Measurements from ENCODE around the gene BRINP2.

Gene BRINP2

GRCh38 chr1:177165069-177165439, 5.7 kb upstream of the BRINP2 start:
- DNase-seq = no peak

DNA sequence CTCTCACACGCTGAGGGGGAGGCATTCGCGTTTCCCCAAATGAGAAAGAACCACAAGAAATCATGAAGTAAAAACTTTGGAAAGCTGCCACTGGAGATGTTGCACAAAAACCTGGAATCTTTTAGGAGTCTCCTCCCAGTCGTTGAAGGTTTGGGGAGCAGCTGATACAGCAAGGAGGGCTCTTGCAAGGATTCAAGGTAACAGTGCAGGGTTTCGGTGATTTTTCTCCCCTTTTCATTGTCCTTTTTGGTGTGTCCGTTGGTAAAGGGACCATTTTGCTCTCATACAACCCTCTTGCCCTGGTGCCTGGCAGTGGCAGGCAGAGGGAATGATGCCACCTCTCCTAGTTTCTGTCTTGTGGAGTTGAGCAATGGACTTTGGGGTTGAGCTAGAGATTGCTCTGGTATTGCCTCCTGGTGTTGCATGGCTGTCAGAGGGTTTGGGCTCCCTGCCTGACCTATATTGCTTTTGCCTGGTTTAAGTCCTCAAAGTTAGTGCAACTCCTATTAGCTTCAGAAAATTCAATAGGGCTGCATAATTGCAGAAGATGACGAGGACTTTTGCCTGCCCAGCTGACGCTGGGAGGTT, 872 bp downstream of the BRINP2 start:
- no peak for DNase-seq

DNA sequence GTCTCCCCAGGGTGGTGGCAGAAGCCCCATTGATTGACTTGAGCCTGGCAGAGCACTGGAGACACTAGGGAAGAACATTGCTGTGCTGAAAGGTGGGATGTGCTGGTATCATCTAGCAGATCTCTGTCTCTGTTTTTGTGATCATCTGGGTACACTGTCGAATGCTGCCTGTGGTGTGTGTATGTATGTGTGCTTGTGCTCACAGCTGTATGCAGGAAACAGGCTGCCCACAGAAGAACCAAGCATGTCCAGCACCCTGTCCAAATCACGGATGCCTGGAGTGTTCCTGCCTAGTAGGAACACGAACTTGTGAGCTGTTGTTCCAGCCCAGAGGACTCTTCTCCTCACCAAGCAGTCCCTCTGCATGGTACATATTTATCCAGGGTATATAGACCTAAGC, 1.5 kb downstream of the BRINP2 start:
- no peak for DNase-seq

DNA sequence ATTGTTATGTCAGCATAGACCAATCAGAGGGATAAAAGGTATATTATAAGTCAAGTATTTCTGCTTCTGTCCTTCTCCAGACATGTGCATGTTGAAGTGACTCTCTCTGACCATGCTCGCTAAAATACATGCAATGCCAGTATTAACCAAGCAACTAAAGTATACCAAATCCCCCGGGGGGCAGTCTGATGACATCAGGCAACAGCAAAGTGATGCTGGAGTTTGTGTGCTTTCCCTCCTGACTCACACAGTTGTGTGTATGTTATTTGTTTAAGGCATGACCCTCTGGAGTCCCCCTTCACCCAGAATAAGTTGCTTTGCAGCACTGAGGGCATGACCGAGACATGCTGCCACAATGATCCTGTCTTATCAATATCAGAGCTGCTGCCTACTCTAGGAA, 2.1 kb downstream of the BRINP2 start:
- no peak for DNase-seq

DNA sequence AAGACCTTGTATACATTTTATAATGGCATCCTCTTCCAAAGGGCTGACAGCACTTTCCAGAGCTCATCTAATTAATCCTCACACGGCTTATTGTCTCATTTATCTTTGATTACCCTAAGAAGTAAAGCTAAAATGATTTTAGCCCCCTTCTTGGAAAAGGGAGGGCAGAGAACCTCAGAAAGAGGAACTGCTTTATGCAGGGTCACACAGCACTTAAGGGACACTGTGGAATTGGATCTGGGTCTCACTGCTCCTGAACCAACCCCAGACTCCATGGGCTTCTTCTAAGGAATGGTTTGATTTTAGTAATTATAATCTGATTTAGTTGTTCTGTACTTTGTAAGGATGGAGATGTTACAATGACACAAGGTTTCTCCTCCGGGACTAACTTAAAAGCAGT, 3.2 kb downstream of the BRINP2 start:
- no peak for DNase-seq

- DNase-seq = no peak
These were observed 4.3 kb downstream of the BRINP2 start for GRCh38 chr1:177174921-177175634.

DNA sequence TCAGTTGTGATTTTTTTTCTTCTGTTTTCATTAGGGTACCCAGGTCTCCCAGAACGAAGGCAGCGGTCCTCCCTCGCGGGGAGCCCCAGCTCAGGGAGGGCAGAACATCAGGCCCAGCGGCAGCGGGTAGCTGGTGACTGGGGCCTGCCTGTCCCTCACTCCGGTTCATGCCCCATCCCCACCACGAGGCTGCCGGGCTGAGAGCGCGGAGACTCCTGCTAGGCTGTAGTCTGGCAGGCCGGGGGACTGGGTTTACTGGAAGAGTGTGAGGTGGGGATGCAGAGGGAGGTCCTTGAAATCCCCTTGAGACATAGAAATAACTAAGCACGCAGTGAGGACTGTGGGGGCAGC, 10.5 kb downstream of the BRINP2 start:
- no peak for DNase-seq

- DNase-seq = peak; percentile 51
These were observed 11.0 kb downstream of the BRINP2 start for GRCh38 chr1:177181631-177182291.

GRCh38 chr1:177183836-177184235, 13.1 kb downstream of the BRINP2 start:
- DNase-seq = no peak

- peak; percentile 8 for DNase-seq
These were observed 14.5 kb downstream of the BRINP2 start for GRCh38 chr1:177185209-177185608.

- DNase-seq = no peak
These were observed 15.9 kb downstream of the BRINP2 start for GRCh38 chr1:177186639-177187038.

DNA sequence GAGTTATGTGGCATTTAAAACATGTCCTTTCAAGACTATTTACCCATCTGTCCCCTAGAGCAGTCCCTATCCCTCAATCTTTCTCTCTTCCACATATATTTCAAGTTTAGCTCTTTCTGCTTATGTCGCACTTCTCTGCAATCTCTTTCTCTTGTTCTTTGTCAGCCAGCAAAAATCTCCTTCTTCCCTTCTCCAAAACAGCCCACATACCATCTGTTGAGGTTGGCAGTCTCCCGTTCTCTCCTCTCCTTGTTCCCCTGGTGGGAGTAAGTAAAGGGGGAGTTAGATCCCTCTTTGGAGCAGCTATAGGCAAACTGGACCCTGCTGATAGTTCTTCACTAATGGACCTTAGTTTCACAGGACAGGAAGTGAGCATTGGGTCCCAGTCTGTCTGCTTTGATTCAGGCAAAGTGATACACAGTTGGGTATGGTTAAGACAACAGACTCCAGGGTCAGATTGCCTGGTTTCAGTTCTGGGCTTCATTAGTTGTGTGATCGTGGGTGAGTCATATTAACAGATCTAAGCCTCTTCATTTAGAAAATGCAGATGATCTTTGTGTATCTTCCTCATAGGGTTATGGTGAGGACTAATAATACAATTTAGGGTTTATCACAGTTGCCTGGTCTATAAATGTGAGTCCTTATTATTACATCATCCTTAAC, 19.7 kb downstream of the BRINP2 start:
- no peak for DNase-seq

GRCh38 chr1:177198243-177198642, 27.5 kb downstream of the BRINP2 start:
- no peak for DNase-seq

- no peak for DNase-seq
These were observed 29.5 kb downstream of the BRINP2 start for GRCh38 chr1:177200290-177200689.

- DNase-seq = no peak
These were observed 36.1 kb downstream of the BRINP2 start for GRCh38 chr1:177206831-177207355.

DNA sequence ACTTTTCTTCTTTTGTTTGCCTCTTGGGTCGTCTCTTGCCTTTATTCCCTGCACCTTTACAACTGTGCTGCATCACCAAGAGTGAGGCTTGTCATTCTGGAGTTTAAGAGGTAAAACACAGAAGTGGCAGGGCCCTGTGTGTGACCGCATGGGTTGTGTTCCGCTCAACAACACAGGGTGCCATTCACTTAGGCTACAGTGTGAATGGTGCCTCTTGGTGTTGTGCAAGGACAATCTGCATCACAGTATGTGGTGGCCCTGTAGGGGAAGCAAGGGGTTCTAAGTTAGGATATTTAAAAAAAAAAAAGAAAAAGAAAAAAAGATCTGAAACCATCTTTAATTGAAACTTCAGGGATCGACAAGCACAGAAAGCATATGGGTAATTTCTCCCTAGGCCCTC, 38.2 kb downstream of the BRINP2 start:
- no peak for DNase-seq

GRCh38 chr1:177209357-177209756, 38.6 kb downstream of the BRINP2 start:
- DNase-seq = peak; percentile 99

DNA sequence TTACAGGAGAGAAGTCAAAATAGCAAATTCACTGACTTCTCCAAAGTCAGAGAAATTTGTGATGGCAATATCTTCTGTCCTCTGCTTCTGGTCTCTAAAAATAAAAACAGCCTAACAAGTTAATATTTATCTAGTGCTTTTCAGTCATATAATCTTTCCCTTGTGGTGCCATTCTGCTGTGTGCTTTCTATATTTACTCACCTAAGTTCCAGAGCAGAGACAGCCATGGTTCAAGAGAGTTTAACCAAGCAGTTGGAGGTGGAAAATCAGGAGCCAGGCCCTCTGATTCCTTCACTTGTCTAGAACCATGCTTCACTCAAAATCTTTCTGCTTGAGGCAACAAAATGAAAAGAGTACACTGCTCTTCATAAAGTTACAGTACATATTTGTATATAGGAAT, 39.3 kb downstream of the BRINP2 start:
- DNase-seq = no peak

DNA sequence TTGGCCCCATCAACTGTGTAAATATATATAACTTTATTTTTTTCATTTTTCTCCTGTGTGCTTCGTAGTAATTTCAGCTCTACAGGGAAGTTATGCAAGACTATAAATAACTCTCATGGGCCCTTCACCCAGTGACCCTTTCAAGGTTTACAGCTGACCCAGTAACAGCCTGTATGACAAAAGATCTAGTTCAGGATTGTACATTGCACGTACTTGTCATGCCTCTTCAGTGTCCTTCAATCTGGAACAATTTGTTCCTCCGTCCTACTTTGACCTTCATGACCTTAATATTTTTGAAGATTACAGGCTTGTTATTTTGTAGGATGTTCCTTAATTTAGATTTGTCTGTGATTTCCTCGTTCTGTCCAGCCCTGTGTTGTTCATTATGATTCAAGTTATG, 40.5 kb downstream of the BRINP2 start:
- no peak for DNase-seq

GRCh38 chr1:177216587-177217202, 45.9 kb downstream of the BRINP2 start:
- no peak for DNase-seq

- no peak for DNase-seq
These were observed 49.0 kb downstream of the BRINP2 start for GRCh38 chr1:177219554-177220458.

- no peak for DNase-seq
These were observed 52.6 kb downstream of the BRINP2 start for GRCh38 chr1:177223359-177223758.
